Activated CD4-positive, alpha-beta T cell treated with anti-CD3 and anti-CD28 coated beads, Interleukin-2, amount 50 U/mL, for 24 hours (primary cell): ENCODE measurements around the gene AMN.

Source experiments
- DNase-seq, 2 donors: peaks; one replicate each; pipeline ENCODE4 v3.0.0-alpha.2; 2020; ENCODE audit warnings: low read depth in 1 of 2, low spot score in 1 of 2

Gene AMN

DNA sequence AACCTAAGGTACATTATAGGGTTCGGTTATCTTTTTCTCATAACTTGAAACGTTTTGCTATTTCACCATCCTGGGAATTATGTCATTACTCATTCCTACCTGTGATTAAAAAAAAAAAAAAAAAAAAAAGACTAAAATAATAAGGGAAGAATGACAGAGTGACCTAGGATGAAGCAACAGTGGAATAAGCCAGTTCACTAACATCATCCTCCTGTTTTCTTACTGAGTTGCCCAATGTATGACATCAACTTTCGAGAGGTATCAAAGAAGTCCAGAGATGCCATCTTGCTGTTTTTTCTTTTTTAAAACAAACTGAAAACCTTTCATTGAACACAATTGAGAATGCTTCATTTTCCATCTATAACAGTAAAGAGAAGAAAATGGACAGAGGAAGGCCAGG, 42.8 kb downstream of the AMN start:
- DNase-seq: no peak

DNA sequence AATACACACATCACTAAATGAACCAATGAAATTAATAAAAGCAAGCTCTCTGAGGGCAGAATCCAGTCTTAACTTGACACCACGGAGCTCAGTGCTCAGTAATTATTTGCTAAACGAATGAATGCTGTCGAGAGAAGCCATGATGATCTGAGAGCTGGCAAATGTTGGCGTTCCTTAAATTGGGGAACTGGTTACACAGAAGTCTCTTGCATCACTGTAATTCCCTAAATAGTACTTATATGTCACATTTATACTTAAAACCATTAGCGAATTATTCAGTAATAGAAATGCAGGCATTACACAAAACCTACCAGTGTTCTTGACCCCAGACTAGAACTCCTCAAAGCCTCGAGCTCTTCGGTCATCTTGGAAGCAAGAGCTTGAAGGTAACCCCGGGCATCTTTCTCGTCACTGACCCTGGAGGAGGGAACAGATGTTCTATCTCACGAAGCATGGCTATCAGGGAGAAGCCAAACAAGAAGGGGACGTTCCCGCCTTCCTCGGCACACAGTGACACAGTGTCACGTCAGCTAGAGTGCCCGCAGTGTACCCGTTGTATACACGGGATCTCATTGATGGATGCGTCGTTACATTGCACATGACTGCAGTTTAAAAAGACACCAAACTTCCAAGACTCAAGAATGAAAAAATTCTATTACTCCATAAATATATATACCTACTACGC, 43.6 kb downstream of the AMN start:
- DNase-seq: no peak

DNA sequence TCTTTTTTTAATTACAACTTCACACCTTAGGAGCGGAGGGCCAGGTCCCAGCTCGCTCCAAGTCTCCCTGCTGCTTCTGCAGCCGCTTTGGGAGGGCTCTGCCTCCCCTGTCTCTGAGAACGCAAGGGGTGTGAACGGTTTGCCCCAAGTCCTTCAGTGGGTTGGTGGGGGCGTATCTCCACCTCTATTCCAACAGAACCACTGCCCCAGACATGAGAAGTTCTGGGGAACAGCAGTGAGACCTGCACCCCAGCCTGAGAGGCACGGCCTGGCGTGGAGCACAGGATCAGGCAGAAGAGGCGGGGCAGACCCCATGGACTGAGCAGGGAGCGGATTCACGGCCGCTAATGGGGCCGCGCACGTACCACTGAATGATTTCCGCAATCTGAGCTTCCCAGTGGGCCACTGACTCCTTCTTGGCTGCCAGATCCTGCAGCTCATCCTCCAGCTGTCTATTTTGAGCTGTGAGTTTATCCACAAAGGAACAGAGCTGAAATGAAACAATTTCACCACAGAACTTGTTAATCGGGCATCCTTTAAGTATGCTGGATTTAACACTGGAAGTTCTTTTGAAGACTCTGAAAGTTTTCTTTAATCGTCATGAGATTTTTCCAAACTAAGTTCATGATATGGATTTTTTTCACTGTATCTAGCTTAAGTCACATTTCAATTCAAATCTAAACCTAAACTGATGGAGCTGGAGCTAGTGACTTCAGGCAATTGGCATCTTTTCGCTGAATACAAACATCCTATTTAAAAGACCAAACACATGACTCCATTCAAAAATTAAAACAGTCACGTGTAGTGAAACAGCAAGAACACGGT, 44.4 kb downstream of the AMN start:
- DNase-seq: no peak

DNA sequence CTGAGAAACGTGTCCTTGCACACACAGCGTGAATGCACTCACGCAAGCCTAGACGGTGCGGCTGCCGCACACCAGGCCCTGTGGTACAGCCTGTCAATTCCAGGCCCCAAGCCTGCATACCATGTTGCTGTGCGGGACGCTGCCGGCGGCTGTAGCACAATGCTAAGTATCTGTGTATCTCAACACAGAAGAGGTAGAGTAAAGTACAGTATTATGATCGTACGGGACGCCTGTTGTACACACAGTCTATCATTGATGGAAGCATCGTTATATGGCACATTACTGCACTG, 45.0 kb downstream of the AMN start:
- DNase-seq: no peak

DNA sequence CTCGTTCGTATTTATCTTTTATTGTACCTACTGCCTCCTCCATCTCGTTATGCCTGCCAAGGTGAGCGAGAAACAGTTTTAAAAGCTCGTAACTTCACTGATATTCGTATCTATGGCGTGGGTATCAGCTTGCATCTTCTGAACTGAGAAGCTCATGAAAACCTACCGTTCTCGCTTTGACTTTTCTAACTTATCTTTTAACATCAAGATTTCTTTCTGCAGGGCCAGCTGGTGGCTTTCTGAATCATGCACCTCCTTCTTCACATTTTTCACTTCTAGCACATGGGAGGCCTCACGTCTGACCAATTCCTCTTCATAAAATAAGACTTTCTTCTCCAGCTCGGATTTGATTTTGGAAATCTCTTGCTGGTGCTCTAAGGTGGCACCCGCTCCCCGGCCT, 45.8 kb downstream of the AMN start:
- DNase-seq: no peak

DNA sequence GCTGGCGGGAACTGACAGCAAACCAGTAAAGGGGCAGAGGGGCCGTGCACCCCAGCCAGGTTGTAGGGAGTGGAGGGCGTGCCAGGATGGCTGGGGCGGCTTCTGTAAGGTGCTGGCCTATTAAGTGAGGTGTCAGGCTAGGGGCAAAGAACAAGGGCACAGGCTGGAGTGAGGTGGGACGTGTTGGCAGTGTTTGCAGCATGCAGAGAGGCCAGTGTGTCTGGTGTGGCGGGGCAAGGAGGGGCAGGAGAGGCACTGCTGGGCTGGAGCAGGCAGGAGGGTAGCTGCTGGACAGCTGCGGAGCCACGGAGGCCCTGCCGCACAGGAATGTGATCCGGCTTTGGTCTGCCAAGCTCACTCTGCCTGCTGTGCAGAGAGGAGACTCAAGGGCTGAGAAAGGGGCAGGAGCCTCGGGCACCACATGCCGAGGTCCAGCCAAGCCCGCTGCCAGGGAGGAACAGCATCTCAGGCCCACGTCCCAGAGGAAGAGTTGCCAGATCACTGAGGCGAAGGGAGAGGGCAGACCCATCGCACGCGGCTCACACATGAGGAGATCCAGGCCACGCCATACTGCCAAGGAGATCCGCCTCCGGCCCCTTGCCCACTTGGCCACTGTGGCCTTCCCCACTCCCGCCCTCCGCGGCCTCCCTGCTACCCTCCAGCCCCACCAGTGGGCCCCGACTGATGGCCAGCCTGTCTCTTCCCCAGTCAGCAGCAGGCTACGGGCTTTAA, 46.8 kb downstream of the AMN start:
- no peak for DNase-seq

DNA sequence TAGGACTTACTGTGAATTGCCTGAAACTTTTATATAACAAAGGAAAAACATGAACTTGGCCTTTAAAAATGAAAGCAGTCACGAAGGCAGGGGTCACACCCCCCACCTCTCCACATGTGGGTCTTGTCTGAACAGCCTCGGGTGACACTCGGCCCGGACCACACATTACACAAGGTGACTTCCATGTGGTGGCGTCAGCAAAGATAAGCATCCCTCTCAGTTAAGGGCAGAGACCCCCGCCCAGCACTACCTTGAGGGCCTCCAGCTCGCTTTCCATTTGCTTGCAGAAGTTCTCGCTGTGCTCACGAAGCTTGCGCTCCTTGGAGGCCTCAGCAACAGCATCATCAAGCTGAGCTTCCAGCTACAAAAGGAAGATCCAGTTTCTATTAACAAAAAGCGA, 47.4 kb downstream of the AMN start:
- no peak for DNase-seq

DNA sequence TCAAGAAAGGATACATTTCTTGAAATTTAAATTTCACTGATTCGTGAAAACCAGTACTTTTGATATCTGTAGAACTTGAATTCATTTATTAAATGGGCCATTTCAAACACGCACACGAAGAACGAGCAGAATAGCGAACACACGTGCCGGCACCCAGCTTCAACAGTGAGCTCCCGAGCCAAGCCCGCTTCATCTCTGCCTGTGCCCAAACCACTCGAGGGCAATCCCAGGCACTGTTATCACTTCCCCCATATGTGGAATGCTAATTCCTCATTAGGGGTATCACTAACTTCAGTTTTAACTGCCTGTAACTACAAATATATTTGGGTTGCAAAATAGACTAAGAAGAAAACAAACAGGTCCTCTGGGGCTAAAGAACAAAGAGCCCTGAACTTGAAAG, 48.0 kb downstream of the AMN start:
- no peak for DNase-seq

DNA sequence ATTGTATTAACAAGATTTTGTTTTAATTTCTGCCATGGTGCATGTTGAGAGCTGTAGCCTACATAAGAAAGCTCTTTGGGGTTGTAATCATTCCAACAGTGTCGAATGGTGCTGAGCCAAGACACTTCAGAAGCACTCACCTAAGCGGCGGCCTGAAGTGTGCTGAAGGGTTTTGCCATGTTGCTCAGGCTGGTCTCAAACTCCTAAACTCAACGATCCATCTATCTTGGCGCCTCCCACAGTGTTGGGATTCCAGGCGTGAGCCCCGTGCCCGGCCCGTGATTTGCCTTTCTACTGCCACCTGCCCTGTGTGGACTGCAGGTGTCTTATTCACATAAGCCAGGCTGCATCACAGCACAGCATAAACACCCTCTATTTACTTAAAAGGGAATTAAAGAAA, 48.9 kb downstream of the AMN start:
- DNase-seq: no peak

DNA sequence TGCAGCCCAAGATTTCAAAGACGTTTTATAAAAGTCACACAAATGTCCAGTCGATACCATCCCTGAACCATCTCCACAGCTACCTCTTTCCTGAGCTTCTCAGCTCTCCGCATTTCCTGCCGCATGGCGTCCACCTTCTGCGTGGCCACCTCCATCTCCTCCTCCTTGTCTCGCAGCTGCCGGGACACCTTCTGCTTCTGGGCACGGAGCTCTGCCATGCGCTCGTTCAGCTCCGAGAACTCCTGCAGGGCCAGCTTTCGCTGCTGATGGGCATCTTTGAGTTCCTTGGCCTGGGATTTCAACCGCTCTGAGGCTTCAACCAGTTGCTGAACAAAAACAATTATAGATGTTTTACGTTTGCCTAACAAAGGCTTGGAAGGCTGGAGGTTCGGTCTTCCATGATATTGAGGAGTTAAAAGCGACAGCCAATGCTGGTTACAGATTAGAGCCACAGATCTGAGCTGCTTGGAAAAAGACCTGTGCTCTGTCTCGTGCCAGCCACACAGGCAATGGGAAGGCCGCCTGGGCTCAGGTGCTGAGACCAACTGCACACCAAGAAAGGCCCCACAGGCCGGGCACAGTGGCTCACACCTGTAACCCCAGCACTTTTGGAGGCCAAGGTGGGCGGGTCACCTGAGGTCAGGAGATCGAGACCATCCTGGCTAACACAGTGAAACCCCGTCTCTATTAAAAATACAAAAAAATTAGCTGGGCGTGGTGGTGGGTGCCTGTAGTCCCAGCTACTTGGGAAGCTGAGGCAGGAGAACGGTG, 49.6 kb downstream of the AMN start:
- no peak for DNase-seq

DNA sequence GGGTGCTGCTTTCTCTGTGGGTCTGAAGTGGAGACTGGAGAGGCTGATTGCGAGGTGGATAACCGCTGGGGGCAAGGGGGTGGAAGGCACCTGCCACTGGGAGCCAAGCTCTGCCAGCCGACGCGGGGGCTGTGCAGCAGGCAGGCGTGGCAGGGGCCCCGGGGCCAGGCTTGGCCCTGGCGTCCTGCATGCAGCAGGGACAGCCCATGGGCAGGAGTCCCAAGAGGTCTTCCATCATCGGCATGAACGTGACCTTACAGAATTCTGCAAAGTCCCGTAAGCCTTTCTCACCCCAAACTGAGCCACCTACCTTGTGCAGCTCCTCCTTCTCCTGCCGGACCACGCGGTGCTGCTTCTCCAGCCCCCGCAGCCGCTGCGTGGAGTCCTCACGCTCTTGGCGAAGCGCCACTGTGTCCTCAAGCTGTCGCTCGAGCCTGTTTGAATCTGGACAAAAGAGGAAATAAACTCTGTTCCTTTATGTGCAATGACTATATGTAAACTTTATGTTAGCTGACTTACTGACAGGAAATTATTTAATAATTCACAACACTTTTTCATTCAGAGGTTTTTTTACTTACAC, 51.3 kb downstream of the AMN start:
- no peak for DNase-seq

DNA sequence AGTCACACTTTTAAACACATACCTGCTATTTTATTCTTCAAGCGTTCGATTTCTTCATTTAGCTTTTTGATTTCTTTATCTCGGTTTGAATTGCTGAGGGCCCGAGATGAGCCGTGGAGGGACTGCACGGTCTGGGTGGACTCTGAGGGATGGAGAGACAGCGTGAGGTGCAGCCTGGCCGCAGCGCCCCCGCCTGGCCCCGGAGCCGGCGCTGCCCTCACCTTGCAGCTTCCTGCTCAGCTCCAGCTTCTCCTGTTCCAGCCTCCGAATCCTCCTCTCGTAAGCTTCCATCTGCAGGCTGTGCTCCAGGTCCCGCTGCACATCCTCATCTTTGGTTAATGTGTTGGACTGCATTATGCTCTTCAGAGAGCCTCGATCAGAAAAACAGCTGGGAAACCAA, 53.2 kb downstream of the AMN start:
- DNase-seq: no peak

DNA sequence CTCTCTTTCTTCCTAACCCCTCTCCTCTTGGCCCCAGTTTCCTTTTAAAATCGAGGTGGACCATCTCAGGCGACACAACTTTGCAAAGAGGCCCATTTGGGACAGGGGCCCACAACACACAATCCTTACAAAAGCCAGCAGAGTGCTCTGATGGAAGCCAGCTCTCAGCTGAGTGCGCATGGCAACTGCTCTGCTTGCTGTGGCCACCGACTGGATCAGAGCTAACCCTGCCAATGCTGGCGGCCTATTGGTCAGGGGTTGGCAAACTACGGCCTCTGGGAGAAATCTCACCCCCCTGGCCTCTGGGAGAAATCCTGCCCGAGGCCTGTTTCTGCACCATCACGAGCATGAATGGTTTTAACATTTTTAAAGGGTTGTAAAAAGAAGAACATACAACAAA, 55.0 kb downstream of the AMN start:
- DNase-seq: no peak

DNA sequence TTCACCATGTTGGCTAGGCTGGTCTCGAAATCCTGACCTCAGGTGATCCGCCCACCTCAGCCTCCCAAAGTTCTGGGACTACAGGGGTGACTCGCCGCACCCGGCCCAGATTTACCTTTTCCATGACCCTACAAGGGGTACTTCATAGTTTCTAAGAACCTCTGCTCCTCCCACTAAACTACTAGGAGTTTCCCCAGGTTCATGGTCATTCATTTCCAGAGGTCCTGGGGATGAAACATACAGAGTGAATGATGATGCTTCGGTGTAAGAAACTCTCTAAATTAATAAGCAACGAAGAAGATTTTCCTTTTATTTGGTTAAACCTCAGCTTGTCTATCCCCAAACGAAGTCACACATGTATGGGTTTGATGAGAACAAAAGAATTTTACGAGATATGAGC, 56.9 kb downstream of the AMN start:
- no peak for DNase-seq

DNA sequence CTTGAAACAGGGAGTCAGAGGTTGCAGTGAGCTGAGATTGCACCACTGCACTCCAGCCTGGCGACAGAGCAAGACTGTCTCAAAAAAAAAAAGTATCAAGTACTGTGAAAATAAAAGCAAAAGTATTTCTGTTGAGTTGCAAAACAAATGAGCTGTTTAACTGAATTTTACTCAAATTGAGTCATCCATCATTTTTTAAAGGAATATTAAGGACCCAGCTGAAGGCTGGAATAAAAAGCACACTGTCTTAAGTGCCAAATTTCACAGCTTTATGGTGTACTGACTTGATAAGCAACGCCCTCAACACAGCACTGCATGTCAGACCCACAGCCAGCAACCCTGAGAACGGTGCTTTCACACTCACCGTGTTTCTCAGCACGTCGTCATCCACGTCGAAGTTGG, 57.9 kb downstream of the AMN start:
- no peak for DNase-seq
